Measurements from ENCODE around the gene MOG.
"Not testable (repeated sequence)": the region's sequence is repeated elsewhere in the genome, so short reads cannot be mapped to it uniquely, and the experiment has no call there.

The MOG gene

DNA sequence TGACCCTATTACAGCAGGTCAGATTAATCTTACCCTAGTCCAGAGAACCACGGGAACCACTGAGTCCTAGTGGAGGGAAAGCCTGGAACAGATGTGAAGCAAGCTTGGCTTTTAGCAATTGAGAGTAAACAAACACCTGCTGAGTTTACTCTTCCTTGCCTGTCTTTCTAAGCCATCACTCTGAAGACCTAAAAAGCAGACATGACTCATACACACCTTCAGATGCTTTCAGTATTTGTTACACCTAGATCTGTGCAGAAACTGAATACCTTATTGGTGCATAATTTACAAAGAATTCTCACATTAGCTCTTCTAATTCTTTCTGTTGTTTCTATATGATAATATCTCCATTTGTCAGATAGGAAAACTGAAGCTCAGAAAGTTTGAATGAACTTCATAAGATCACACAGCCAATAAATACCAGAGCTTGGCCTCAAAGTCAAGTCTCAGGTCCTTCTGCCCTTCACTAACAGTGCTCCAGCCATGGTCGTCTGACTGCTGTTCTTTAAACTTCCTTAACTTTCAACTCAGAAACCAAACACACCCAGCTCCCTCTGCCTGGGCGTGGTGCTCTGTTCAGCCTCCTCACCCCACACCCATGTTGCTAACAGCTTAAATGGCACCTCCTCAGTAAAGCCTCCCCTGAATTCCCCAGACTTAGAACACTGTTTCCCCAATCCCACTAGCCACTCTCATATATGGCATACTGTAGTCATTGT, 15.3 kb upstream of the MOG start:
- DNase-seq (ENCODE audit: low read depth) = peak; percentile 21

DNA sequence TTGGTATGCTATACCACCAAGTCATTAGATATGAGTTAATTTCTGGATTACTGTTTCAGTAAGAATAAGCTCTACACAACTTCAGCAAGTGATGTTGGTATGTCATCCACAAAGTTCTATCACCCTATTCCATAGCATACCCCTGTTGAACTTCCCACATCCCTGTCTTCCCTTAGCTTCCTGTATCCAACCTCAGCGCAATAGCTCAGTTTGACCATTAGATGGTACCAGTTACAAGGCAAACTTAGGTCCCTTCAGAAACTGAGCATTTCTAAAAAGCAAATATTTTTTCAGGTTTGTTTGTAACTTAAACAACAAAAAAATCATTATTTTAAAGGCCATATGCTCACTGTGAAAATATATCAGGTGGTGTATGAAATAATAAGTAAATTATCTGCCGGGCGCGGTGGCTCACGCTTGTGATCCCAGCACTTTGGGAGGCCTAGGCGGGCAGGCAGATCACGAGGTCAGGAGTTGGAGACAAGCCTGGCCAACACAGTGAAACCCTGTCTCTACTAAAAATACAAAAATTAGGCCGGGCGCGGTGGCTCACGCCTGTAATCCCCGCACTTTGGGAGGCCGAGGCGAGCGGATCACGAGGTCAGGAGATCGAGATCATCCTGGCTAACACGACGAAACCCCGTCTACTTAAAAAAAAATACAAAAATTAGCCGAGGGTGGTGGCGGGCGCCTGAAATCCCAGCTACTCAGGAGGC, 8.8 kb upstream of the MOG start:
- DNase-seq (ENCODE audit: low read depth) = no peak

DNA sequence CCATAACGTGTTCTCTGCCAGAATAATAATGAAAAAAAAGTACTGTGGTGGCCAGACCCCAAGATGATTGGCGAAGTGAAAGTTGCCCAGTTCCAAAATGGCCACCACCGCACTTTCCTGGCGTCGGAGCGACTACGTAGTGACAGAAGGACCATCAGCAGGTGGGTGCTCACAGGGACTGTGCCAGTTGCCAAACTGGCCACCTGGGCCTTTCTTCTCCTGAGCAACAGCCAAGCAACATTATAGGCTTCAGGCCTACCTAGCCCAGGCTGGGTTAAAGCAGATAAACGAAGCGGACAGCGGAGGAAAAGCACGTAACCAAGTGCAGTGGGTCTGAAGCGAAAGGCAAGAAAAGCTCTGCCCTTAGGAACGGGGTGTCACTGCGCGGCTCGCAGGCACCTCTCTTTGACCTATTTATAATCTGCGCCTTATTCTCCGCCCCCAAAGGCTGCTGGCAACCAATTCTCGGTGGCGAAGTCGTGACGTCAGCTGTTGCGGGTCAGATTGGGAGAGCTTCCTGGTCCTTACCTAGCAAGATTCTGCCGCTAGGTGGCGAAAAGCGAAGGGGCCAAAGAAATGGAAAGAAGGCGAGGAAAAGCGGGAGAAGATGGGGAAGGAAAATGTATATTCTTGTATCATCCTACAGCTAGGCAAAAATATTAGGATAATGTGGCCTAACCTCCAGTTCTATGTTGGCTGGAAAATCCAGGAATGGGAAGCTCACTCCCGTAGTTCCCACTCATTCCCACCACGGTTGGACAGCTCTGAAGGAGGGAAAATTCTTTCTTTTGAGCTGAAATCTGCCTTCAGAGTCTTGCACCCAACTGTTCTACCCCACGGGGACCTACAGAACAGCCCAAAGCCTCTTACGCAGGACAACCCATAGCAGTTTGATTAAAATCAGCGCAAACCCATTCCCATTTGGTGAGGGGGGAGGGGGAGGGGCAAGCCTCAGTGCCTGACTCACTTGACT, 6.9 kb upstream of the MOG start:
- DNase-seq (ENCODE audit: low read depth) = peak; percentile 93

DNA sequence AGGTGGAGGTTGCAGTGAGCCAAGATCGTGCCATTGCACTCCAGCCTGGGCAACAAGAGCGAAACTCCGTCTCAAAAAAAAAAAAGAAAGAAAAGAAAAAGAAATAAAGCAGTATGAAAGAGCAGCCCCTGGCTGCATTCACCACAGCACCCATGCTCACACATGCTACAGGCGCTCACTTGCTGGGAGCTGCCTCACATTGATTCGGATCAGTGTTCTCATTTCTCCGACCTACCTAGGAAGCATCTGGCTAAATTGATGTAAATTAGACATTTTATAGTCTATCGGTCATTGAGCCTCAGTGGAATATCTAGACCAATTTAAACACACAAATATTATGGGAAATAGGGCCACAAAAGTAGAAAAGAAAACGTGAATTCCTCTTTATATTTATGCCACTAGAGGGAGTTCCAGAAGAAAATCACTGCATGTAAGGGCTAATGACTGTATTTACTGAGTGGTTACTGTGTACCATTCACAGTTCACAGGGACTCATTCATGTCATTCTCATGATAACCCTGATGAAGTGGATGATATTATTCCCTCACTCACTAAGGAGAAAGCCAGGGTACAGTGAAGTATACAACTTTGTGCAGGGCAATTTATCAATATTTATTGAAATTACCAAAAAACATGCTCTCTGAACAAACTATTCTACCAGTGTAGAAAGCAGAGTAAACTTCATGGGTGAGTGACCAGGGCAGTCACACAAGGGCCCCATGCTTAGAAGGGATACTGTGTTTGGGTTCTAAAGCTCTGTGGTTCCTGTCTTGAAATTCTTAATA, 5.3 kb upstream of the MOG start:
- DNase-seq (ENCODE audit: low read depth) = no peak

DNA sequence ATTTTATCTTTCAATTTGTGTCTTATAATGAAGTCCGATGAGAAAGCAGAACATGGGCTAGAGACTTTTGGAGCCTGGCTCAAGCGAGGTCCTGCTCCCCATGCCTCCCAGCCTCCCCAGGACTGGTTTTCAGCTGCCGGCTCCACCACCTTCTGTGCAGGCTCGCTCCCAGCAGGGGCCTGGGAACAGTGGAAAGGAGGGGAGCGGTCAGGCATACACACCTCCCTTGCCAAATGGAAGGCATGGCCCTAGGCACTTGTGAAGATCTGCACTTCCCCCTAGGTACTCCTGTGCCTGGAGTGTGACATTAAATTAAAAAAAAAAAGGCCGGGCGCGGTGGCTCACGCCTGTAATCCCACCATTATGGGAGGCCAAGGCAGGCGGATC, 4.7 kb upstream of the MOG start:
- DNase-seq (ENCODE audit: low read depth) = no peak

DNA sequence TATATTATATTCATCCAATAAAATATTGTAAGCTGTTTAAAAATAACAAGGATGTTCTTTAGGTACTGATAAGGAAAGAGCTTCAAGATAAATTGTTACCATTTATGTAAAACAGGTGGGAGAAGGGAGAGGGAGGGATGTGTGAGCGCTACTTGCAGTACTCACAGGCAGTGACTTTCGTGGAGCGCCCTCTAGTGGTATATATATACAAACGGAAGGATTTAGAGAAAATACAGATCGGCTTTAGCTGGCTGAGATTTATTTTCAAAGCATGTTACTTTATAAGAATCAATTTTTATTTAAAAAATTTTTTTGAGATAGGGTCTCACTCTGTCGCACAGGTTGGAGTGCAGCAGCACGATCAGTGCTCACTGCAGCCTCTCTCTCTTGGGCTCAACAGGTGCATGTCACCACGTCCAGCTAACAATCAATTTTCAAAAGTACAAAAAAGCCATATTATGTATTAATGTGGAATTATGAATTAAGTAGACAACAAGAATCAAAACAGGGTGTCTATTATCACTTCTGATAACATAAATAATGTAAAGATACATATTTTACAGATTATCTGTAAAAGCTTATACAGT, 3.3 kb upstream of the MOG start:
- no peak for DNase-seq (ENCODE audit: low read depth)

DNA sequence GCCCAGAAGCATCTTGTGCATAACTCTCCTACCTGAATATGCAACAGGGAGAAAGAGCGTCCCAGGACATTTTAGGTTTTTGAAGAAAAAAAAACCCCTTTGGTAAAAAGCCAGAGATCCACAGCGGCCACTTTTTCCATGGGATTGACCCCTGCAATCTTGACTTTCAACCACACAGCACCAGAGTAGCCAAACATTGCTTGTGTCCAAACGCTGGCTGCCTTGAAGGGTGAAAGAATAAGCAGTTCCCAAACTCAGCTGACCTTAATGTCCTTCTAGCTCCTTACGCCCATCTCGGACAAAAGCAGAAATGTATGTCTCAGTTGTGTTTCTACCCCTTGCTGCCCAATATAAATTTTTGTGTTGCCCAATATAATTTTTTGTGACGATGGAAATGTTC, 1.2 kb upstream of the MOG start:
- DNase-seq (ENCODE audit: low read depth) = no peak

DNA sequence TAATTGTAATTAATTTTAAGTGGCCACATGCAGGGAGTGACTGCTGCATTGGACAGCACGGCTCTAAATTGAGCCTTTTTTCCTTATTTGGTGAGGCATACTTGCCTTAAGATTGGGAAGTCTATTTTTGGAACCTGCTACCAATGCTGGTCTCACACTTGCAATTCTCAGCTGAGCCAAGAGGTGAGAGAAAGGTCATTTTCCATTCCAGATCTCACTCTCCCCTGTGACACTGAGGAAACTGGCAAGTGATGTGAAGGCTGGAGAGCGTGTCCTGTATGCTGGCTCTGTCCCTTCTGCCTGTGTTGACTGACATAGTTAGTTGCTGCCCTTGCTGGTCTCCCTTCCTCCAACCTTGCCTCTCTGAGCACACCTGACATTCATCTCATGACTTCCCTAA, 735 bp upstream of the MOG start:
- DNase-seq (ENCODE audit: low read depth) = no peak

DNA sequence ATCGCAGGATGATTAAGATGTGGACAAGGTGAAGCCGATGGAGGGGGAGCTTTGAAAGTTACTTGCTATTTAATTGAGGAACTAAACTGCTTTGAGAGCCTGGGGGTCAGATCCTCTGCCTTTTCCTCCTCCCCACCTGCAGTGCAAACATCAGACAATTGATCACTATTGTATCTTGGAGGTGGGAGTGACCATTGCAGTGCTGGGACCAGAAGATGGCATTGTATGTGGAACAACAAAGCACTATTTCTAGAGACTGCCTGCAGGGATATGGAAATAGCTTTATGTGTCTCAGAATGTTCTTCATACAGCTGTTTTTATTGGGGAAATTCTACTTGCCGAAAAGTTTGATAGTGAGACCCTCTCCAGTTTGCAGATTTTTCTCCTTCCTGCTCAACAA, 4.2 kb downstream of the MOG start:
- no peak for DNase-seq (ENCODE audit: low read depth)

DNA sequence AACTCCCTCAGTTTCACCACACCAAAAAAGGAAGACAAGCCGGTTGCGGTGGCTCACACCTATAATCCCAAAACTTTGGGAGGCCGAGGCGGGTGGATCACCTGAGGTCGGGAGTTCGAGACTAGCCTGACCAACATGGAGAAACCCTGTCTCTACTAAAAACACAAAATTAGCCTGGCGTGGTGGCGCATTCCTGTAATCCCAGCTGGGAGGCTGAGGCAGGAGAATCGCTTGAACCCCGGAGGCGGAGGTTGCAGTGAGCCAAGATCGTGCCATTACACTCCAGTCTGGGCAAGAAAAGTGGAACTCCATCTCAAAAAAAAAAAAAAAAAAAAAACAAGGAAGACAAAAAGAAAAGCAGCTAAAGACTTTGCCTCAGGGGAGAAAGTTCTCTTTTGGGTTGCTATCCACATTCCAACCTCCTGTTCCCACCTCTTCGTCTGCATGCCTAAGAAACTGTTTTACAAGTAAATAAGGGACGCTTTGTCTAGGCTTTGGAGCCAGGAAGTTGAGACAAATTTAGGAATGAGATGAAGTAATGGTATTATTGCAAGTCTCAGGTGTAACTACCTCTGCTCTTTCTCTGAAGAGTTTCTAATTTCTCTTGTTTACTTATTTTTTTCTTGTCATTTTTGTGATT, 4.7 kb downstream of the MOG start:
- DNase-seq (ENCODE audit: low read depth) = not testable (repeated sequence)

DNA sequence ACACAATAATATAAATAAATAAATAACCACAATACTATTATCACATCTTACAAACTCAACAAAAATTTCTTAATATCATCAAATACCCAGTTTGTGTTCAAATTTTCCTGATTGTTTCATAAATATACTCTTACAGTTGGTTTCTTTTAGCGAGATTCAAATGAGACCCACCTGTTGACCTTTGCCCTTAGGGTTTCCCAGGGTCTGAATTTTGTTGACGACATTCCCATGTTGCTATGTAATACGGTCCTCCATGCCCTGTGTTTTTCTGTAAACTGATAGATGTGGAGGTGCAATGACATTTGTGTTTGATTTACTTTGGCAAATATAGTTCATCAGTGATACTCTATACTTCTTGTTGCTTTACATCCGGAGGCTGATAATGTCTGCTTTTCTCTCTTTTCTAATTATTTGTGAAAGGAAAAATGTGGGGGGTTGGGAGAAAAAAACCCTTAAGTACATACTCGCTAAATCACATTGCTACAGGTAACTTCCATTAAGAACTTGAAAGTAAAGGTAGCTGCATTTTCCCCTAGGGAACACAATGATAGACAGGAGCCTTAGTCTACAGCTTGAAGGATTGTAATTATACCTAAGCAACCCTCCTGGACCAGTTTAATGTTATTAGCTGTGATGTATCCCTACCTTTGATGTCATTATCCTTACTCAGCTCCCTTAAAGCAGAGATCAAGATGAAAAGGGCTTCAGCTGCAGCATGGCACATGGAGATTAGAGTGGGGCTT, 6.6 kb downstream of the MOG start:
- DNase-seq (ENCODE audit: low read depth) = no peak

DNA sequence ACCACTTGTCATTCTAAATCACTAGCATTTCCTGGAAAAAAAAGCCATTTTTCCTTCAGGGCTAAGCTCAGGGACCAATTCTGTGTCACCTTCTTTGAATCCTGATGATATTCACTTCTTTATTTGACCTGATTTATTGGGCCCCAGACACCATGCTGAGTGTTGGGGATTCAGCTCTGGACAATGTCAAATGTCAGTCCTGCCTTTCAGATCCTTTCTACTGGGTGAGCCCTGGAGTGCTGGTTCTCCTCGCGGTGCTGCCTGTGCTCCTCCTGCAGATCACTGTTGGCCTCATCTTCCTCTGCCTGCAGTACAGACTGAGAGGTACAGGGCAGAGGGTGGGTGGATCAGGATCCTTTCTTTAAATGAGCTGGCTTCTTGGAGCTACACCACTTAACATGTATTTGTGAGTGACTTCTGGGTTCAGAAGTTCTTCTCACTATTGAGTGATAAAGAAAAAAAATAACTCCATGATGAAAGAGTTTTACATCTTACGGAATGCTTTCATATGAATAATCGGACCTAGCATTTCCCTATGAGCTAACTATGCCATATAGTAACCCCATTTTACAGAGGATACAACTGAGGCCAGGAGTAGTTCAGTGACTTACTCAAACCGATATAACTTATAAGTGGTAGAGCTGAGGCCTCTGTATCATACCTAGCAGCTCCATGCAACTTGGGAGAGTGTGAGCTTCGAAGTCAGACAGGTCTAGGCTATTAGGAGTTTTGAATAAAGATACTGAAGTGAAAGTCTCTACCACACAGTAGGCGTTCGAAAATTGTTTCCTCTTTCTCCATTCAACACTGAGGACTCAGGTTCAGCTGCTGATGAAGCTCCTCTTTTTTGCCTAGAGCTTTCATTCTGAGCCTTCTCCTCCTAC, 9.3 kb downstream of the MOG start:
- DNase-seq (ENCODE audit: low read depth) = no peak

DNA sequence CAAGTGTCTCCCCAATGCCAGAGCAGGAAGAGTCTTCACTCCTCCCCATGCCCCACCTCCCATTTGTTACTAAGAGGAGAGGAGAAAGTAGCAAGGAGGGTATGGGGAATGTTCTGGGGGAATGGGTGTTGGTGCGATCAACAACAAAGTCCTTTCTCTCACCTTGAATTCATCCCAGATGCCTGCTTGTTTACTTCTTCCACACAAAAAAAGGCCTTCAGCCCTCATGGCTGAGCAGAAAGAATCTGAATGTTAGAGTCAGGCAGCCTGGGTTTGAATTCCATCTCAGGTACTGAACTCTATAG, 9.9 kb downstream of the MOG start:
- DNase-seq (ENCODE audit: low read depth) = no peak

DNA sequence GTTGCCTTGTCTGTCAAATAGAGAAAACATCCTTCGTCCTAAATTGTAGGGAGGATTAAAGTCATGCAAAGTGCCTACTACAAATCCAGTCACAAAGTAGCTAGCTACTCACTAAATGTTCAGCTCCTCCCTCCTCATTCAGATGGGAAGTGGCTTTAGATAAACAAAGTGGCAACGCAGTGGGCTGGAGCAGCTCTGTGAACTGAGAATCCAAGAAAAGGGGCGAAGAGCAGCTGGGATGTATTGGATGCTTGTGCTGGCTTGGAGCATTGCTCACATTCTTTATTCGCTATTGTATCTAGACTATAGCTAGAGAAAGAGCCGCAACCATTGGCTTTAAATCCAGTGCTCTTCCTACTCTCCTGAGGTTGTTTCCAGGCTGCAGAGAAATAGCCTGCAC, 10.3 kb downstream of the MOG start:
- DNase-seq (ENCODE audit: low read depth) = no peak

DNA sequence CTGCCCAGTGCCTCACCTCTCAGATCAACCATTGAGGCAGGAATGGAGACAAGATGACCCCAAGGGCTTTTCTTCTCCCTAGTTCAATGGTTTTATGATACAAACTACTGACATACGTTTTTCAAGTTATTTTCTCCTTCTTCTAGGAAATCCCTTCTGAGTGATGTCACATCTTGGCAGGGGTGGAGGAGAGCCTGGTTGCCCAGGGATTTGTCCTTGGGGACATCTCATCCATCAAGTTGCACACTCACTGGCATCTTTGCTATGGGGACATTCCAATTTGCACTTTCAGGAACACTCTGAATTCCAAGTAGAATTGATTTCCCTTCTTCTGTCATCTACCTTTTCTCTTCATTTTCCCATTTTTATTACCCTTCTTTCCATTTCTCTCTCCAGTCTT, 14.1 kb downstream of the MOG start:
- DNase-seq (ENCODE audit: low read depth) = no peak

DNA sequence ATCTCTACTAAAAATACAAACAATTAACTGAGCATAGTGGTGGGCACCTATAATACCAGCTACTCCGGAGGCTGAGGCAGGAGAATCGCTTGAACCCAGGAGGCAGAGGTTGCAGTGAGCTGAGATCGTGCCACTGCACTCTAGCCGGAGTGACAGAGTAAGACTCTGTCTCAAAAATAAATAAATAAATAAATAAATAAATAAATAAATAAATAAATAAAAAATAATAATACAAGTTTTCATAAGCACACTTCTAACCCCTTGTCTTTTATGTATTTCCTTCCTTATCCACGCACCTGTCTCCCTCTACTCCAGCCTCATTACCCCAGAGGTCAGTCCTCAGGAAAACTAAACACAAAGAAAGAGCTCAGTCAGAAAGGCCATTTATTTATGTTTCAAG, 15.2 kb downstream of the MOG start:
- DNase-seq (ENCODE audit: low read depth) = not testable (repeated sequence)

DNA sequence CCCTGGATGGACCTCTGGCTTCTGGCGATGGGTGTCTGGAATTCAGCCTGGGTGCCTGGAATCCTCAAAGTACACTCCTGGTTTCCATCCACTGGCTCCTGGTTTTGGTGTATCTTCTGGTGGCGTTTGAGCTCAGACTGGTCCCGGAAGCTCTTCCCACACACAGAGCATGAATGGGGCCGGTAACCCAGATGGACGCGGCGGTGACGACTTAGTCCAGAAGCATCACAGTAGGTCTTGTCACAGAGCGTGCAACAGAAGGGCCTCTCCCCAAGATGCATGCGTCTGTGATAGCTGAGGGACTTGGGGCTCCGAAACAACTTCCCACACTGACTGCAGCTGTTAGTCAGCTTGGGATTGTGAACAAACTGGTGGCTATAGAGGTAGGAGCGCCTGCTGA, 16.3 kb downstream of the MOG start:
- DNase-seq (ENCODE audit: low read depth) = no peak

DNA sequence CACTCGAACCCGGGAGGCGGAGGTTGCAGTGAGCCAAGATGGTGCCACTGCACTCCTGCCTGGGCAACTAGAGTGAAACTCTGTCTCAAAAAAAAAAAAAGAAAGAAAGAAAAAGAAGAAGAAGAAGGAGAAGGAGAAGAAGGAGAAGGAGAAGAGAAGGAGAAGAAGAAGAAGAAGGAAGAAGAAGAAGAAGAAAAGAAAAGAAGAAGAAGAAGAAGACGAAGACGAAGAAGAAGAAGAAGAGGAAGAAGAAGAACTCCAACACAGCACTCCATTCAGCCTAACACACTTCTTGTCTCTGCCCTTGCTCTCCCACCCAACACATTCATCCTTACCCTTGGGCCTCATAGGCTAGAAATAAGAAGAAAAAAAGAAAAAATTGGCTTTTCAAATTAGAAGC, 17.1 kb downstream of the MOG start:
- no peak for DNase-seq (ENCODE audit: low read depth)

DNA sequence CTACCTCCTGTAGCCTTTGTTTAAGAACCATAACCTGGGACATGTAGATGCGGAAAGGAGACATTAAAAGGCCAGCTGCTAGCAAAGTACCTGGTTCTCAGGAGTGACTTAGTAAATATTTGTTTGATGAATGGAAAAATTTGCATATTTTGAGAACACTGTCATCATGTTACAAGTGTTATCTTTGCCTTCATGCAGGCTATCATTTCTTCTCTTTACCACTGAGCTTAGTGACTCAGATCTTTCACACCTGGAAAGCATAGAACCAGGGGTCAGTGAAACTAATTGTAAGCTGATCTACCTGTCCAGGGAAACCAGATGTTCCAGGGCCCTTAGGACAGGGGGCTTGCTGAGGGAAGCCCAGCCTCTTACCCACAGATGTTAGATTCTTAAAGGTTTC, 18.7 kb downstream of the MOG start:
- no peak for DNase-seq (ENCODE audit: low read depth)

All from activated T-helper 1 cell treated with Interleukin-2 at 50 U/mL for 16 hours (primary cell).